HG02610 (cell line): ENCODE results near the gene PNN.
"Not testable (repeated sequence)": the region's sequence is repeated elsewhere in the genome, so short reads cannot be mapped to it uniquely, and the experiment has no call there.

Experiments
- ATAC-seq: cut with Tn5 transposase; IDR thresholded peaks from one replicate; pipeline ENCODE4 v1.9.1; 2021; ENCODE audit warnings: mild to moderate bottlenecking, moderate library complexity; ENCODE audit not compliant: unreplicated experiment

PNN gene

GRCh38 chr14:39180553-39180952 lies 5.5 kb downstream of the PNN start:
- ATAC-seq, result no peak

GRCh38 chr14:39181026-39181692 lies 6.1 kb downstream of the PNN start:
- ATAC-seq, result no peak

GRCh38 chr14:39181693-39182047 lies 6.6 kb downstream of the PNN start:
- ATAC-seq, result no peak

- no peak for ATAC-seq
Measured at GRCh38 chr14:39182770-39183684, 8.0 kb downstream of the PNN start.

- not testable (repeated sequence) for ATAC-seq
Measured at GRCh38 chr14:39183685-39184003, 8.6 kb downstream of the PNN start.

- no peak for ATAC-seq
Measured at GRCh38 chr14:39184628-39185255, 9.7 kb downstream of the PNN start.

GRCh38 chr14:39185256-39186049 lies 10.4 kb downstream of the PNN start:
- no peak for ATAC-seq

GRCh38 chr14:39186941-39187525 lies 12.0 kb downstream of the PNN start:
- ATAC-seq, result no peak

GRCh38 chr14:39203659-39204606 lies 28.9 kb downstream of the PNN start:
- ATAC-seq, result no peak

GRCh38 chr14:39207430-39207829 lies 32.4 kb downstream of the PNN start:
- ATAC-seq, result not testable (repeated sequence)

GRCh38 chr14:39211109-39211741 lies 36.2 kb downstream of the PNN start:
- no peak for ATAC-seq

- ATAC-seq, result no peak
Measured at GRCh38 chr14:39212034-39212433, 37.0 kb downstream of the PNN start.

GRCh38 chr14:39212693-39213092 lies 37.6 kb downstream of the PNN start:
- no peak for ATAC-seq

- ATAC-seq, result no peak
Measured at GRCh38 chr14:39217214-39217879, 42.3 kb downstream of the PNN start.

GRCh38 chr14:39218171-39218769 lies 43.2 kb downstream of the PNN start:
- no peak for ATAC-seq

- no peak for ATAC-seq
Measured at GRCh38 chr14:39219075-39219499, 44.0 kb downstream of the PNN start.

- not testable (repeated sequence) for ATAC-seq
Measured at GRCh38 chr14:39220473-39220872, 45.4 kb downstream of the PNN start.

GRCh38 chr14:39228044-39228443 lies 53.0 kb downstream of the PNN start:
- ATAC-seq, result no peak
